GM12801 (cell line): ENCODE data around the gene SPHKAP.

Experiments
- TF ChIP-seq, protein P1 (sequence below): IDR thresholded peaks from one replicate; pipeline ENCODE4 v1.5.1; 2011; ENCODE audit warnings: control low read depth; ENCODE audit not compliant: insufficient read length; ENCODE audit errors: extremely low read depth

Gene SPHKAP

DNA sequence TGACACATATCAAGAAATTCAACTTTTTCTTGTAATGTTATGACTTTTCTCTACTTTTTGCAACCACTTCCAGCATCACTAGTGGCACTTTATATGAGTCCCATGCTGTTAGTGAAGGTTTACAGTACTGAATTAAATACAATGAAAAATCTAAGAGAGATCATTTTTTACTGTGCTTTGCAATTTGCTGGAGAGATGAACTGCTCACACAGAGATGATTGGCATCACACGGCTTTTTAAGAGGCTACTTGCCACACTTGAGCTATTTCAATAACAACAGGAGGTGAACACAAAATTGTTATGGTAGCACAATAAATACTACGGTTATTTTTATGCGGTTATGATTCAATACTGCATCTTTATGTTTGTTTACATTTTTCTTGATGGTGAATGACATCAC is 221.2 kb downstream of the SPHKAP start:
- TF ChIP-seq, protein P1, sequence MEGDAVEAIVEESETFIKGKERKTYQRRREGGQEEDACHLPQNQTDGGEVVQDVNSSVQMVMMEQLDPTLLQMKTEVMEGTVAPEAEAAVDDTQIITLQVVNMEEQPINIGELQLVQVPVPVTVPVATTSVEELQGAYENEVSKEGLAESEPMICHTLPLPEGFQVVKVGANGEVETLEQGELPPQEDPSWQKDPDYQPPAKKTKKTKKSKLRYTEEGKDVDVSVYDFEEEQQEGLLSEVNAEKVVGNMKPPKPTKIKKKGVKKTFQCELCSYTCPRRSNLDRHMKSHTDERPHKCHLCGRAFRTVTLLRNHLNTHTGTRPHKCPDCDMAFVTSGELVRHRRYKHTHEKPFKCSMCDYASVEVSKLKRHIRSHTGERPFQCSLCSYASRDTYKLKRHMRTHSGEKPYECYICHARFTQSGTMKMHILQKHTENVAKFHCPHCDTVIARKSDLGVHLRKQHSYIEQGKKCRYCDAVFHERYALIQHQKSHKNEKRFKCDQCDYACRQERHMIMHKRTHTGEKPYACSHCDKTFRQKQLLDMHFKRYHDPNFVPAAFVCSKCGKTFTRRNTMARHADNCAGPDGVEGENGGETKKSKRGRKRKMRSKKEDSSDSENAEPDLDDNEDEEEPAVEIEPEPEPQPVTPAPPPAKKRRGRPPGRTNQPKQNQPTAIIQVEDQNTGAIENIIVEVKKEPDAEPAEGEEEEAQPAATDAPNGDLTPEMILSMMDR = no peak

DNA sequence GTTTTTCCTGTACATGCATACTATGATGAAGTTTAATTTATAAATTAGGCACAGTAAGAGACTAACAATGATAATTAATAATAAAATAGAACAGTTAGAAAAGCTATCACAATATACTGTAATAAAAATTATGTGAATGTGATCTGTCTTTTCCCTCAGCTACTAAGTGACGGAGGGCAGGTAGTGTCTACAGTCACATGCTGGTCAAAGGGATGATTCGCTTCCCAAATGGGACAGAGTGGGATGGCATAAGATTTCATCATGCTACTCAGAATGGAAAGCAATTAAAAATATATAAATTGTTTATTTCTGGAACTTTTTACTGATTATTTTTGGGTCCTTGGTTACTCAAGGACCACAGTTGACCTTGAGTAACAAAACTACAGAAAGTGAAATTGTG is 238.5 kb downstream of the SPHKAP start:
- TF ChIP-seq, protein P1 = no peak

DNA sequence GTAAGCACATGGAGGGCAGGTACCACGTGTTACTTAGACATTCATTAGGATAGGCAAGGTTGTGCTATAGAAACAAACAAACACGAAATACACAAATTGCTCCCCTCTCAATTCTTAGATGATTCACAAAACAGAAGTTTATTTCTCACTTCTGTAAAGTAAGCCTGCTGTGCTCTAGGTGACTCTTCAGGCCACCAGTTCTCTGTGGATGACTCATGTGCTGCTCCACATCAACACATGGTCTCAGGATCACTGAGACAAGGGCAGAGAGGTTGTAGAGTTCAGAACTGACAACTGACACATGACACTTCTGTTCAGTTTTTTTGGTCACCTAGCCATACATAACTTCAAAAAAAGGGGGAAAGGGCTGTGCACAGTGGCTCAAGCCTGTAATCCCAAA is 239.5 kb downstream of the SPHKAP start:
- TF ChIP-seq, protein P1 = no peak

DNA sequence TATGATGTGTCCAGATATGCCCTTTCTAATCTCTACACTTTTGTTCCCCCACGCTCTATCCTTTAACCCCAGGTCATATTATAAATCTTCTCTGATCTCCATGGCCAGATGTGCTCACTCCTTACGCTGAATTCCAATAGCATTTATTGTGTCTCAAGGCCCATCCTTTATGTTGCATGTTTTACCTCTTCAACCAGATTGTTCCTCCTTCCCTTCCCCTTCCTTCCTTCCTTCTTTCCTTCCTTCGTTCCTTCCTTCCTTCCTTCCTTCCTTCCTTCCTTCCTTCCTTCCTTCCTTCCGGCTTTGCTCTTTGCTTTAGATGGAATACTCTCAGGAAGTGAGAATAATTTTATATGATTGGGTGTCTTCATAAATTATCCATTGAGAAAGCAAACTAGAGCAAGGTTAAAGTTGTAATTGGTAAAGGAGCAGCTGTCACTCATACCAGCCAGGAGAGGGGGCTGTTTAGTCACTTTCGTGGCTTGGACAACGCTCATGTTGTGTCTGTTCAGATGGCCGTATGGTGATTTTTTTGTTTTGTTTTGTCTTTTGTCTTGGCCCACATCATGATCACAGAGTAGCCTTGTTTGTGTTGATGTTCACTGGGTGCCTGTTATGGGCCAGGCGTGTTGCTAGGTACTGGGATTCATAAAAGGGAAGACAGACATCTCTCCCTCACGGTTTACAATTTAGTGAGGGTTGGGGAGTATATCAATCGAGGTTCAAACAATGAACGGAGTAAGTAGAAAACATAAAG is 242.0 kb downstream of the SPHKAP start:
- TF ChIP-seq, protein P1 = no peak

DNA sequence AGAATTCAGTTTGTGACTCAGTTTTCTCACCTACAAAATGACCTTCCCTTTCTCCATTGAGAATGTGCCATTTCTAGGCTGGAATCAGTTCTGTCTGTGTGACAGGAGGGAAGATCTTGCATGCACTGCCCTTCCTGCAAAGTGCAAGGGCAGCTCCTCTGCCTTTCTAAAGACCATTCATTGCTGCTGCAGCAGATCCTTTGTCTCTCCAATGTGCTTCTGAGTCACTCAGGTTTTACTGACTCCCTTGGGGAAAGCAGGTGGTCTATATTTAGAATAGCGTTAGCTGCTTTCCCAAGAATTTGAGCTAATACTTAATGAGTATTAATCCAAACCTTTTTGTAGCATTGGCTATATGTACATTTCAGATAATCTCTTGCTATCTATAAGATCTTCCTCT is 247.6 kb downstream of the SPHKAP start:
- TF ChIP-seq, protein P1 = no peak

DNA sequence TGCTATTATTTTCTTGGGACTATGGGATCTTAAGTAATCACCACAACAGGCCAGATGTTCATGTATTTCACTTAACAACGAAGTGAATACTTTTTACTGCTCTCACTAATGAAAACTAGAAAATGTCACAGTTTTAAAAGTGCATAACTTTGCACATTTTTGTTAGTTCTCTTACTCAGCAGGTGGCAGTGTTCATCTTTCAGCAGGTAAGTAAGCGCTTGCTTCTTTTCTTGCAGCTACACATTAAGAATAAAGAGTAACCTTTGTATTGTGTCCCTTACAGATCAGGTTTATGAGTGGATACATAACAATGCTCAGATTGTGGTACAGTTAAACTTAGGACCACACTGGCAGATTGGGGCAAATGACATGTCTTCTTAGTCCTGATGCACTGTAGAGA is 249.1 kb downstream of the SPHKAP start:
- TF ChIP-seq, protein P1 = no peak

DNA sequence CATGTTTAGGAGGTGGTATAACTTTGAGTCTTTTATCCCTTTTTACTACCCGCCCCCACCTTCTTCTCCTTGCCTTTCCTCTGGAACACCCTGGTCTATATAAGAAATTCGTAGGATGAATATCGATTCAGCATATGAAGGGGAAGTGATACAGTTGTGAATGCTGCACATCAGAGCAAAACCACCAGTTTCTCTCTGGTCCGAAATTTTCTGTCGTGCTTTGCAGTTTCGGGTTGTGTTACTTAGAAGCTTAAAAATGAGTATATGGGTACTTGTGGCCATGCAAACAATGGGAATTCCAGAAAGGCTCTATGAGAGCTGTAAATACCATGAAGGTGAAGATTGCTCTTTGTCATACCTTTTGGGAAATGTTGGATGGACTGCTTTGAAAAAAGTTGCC is 249.5 kb downstream of the SPHKAP start:
- TF ChIP-seq, protein P1 = no peak
